Spleen (tissue), 11 donors: ENCODE results near the gene REV3L. TPM values are rescaled to one million over a fixed set of nuclear protein-coding genes. Genes with fewer than 3 reads are reported as not detected.

Source experiments
- DNase-seq: peaks from one replicate; pipeline ENCODE4 v3.0.0-alpha.2; 2020
- H3K27ac ChIP-seq, 8 donors: fragments of 200-600 bp; sonication (generic) in 7 of 8; 1 replicate in 4 of 8; 2 replicates in 4 of 8; pipeline versions ENCODE4 v1.5.0 to v1.8.0; 2016 to 2021; ENCODE audit warnings: inconsistent platforms in 4 of 8, mild to moderate bottlenecking in 4 of 8, moderate library complexity in 1 of 8
- H3K27me3 ChIP-seq, 7 donors: fragments of 200-600 bp; sonication (generic) in 6 of 7; replicated peaks in 1 of 7; 1 replicate in 4 of 7; 2 replicates in 3 of 7; pipeline versions ENCODE4 v1.5.0 to v1.8.0; 2016 to 2021; ENCODE audit warnings: inconsistent platforms in 3 of 7, mild to moderate bottlenecking in 1 of 7
- H3K36me3 ChIP-seq, 6 donors: fragments of 200-600 bp; sonication (generic) in 5 of 6; 1 replicate in 4 of 6; 2 replicates in 2 of 6; pipeline versions ENCODE4 v1.5.0 to v1.8.0; 2016 to 2021; ENCODE audit warnings: inconsistent platforms in 2 of 6
- H3K4me1 ChIP-seq, 6 donors: fragments of 200-600 bp; sonication (generic) in 5 of 6; 1 replicate in 3 of 6; 2 replicates in 3 of 6; pipeline versions ENCODE4 v1.5.0 to v1.8.0; 2016 to 2021; ENCODE audit warnings: inconsistent platforms in 3 of 6
- H3K4me3 ChIP-seq, 8 donors: fragments of 200-600 bp; sonication (generic) in 7 of 8; 1 replicate in 4 of 8; 2 replicates in 4 of 8; pipeline versions ENCODE4 v1.5.0 to v1.8.0; 2016 to 2021; ENCODE audit warnings: inconsistent platforms in 4 of 8, mild to moderate bottlenecking in 4 of 8, moderate library complexity in 2 of 8
- H3K9me3 ChIP-seq, 8 donors: fragments of 200-600 bp; sonication (generic) in 7 of 8; 1 replicate in 4 of 8; 2 replicates in 4 of 8; pipeline versions ENCODE4 v1.5.0 to v1.8.0; 2016 to 2021; ENCODE audit warnings: inconsistent platforms in 4 of 8
- POLR2A ChIP-seq, 3 donors: fragments of 450-650 bp; IDR thresholded peaks; one replicate each; pipeline ENCODE4 v1.5.1; 2017; ENCODE audit warnings: antibody characterized with exemption in 3 of 3, mild to moderate bottlenecking in 1 of 3
- POLR2AphosphoS5 ChIP-seq, 3 donors: sonication (generic); formaldehyde crosslinking; IDR thresholded peaks; one replicate each; pipeline ENCODE4 v1.5.1; 2017; ENCODE audit warnings: antibody characterized with exemption in 3 of 3
- WGBS, 5 donors: extraction: QIAGEN DNeasy Blood & Tissue Kit in 3 of 5; methylation state at CpG; one replicate each; pipeline versions ENCODE4 v1.1.5 to v1.1.7; 2013 to 2018; 5-methylcytosine and 5-hydroxymethylcytosine counted together
- intact Hi-C: fragments of 100-400 bp; cut with DNase I; formaldehyde crosslinking; loops from one replicate; pipeline ENCODE4 v1.15.0; 2023; ENCODE audit warnings: low total_unique reads
- polyA plus RNA-seq, 3 donors: library from polyadenylated mRNA; stranded (reverse); fragments of 200-250 nt; gene quantifications; one replicate each; pipeline ENCODE4 v1.2.1, GENCODE V29; 2013
- total RNA-seq, 7 donors: library from RNA; depleted of rRNA in 3 of 7; stranded (reverse); fragments of >200 nt in 3 of 7; fragmentation: NEBNext Ultra II Directional in 4 of 7; extraction: Animal tissue kit (Norgen Biotek cat#: 25700) in 4 of 7; gene quantifications; one replicate each; pipeline versions ENCODE4 v1.1.0 to v1.2.1, GENCODE V29; 2016 to 2021
- TF ChIP-seq, protein P1 (sequence below), 11 experiments: fragments of 200-600 bp in 7 of 11; fragments of 450-650 bp in 4 of 11; sonication (generic) in 4 of 11; IDR thresholded peaks in 8 of 11; conservative IDR thresholded peaks in 3 of 11; 1 replicate in 7 of 11; 2 replicates in 4 of 11; pipeline versions ENCODE4 v1.4.0 to v1.8.0; 2016 to 2021; ENCODE audit warnings: antibody characterized with exemption in 11 of 11, inconsistent platforms in 4 of 11, mild to moderate bottlenecking in 1 of 11
- donor health status: healthy with polysubstance abuse.
- donor health status: DM: no; HTN: no; CAD: no; lungs with moderate emphysema.
- donor health status: DM: no; HTN: no; CAD: no.
- donor health status: Bipolar disorder and iron deficiency.
- donor health status: healthy.
- donor health status: DM: no; HTN: no; CAD: no.
- donor health status: DM: yes; HTN: yes; CAD: no.

REV3L gene
- total and polyA plus RNA-seq, 10 donors: 7.7 to 60.9 (median 29.8) TPM

DNA sequence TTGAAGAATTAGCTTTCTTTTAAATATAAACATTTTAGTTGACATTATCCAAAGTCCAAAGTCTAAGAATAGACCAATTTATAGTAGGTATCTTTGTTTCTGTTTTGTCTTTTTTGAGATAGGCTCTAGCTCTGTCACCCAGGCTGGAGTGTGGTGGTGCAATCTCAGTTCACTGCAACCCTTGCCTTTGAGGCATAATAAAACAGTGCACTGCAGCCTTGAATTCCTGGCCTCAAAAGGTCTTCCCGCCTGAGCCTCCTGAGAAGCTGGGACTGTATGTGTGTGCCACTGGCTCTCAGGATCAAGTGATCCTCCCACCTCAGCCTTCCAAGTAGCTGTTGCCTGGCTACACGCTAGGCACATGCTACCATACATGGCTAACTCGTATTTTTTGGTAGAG is 135.4 kb downstream of the REV3L start:
- 82 to 99% (median 95%) methylated on average over 3 of the region's 3 CpGs for WGBS, 5 donors
- H3K36me3 ChIP-seq: peaks cover 0 to 100% (median 45%) of the 10 kb centered on the region in 6 donors

DNA sequence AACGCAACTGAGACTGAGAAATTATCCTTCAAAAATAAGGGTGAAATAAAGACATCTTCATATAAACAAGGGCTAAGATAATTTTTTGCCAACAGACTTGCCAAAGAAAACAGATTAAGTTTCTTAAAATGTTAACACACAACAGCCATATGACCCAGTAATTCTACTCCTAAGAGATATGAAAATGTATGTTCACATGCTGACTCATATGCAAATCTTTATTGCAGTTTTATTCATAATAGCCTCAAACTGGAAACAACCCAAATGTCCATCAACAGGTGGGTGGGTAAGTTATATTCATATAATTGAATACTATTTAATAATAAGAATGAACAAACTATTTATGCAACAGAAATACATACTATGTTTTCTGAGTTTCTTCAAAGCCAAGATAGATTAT is 140.1 kb downstream of the REV3L start:
- H3K27ac ChIP-seq: no peak overlapping the region
- H3K36me3 ChIP-seq: peaks cover 0 to 70% (median 23%) of the 10 kb centered on the region in 6 donors
- no peaks in the 10 kb centered on the region for H3K4me1 ChIP-seq
- 83 to 96% (median 90%) methylated on average over 1 of the region's 1 CpG for WGBS, 5 donors
- no peak for TF ChIP-seq POLR2A (IDR thresholded peaks at IDR 0.05)
- no peak for TF ChIP-seq POLR2AphosphoS5 (IDR thresholded peaks at IDR 0.05)
- TF ChIP-seq, protein P1, sequence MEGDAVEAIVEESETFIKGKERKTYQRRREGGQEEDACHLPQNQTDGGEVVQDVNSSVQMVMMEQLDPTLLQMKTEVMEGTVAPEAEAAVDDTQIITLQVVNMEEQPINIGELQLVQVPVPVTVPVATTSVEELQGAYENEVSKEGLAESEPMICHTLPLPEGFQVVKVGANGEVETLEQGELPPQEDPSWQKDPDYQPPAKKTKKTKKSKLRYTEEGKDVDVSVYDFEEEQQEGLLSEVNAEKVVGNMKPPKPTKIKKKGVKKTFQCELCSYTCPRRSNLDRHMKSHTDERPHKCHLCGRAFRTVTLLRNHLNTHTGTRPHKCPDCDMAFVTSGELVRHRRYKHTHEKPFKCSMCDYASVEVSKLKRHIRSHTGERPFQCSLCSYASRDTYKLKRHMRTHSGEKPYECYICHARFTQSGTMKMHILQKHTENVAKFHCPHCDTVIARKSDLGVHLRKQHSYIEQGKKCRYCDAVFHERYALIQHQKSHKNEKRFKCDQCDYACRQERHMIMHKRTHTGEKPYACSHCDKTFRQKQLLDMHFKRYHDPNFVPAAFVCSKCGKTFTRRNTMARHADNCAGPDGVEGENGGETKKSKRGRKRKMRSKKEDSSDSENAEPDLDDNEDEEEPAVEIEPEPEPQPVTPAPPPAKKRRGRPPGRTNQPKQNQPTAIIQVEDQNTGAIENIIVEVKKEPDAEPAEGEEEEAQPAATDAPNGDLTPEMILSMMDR (IDR thresholded peaks at IDR 0.05 in 8 of 11, conservative IDR thresholded peaks at IDR 0.05 in 3 of 11): no peak
- no peaks in the 10 kb centered on the region for H3K27me3 ChIP-seq
- no peak for DNase-seq
- H3K4me3 ChIP-seq: no peak overlapping the region
- no peaks in the 10 kb centered on the region for H3K9me3 ChIP-seq
- intact Hi-C loops: no loop called here

More for the DNA sequence above, 135.4 kb downstream of the REV3L start:
- Histone ChIP-seq H3K4me1 (no peaks in the 10 kb centered on the region), H3K9me3 (no peaks in the 10 kb centered on the region), H3K4me3 (no peak overlapping the region), H3K27ac (no peak overlapping the region), H3K27me3 (no peaks in the 10 kb centered on the region)
- TF ChIP-seq, protein P1 (IDR thresholded peaks at IDR 0.05 in 8 of 11, conservative IDR thresholded peaks at IDR 0.05 in 3 of 11): no peak
- no peak for TF ChIP-seq POLR2A (IDR thresholded peaks at IDR 0.05)
- TF ChIP-seq POLR2AphosphoS5 (IDR thresholded peaks at IDR 0.05): no peak
- intact Hi-C loops: no loop called here
- DNase-seq: no peak

DNA sequence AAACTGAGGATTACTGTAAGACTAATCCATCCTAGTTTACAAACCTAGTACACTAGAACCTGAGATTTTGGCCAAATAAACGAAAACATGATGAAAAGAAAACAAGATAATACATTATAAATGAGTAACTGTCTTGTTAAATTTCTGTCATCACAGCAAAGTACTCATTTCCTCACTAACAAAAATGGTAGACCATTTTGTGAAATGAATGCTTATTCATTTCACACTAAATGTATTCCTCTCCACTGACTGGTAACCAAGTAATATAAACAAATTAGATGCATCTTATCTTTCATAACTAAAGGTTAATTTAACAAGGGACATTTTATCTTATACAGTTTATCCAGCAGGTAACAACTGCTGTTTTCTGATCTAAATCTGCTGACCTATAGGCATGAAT is 143.7 kb downstream of the REV3L start:
- TF ChIP-seq, protein P1 (IDR thresholded peaks at IDR 0.05 in 8 of 11, conservative IDR thresholded peaks at IDR 0.05 in 3 of 11): no peak
- TF ChIP-seq POLR2AphosphoS5 (IDR thresholded peaks at IDR 0.05) (no peak), POLR2A (IDR thresholded peaks at IDR 0.05) (no peak)
- Histone ChIP-seq H3K9me3 (no peaks in the 10 kb centered on the region), H3K27ac (no peak overlapping the region), H3K4me3 (no peak overlapping the region), H3K27me3 (no peaks in the 10 kb centered on the region), H3K36me3 (peaks cover 0 to 50% (median 18%) of the 10 kb centered on the region in 6 donors), H3K4me1 (no peaks in the 10 kb centered on the region)
- DNase-seq: no peak
- intact Hi-C loops: no loop called here
- WGBS, 5 donors: 70 to 85% (median 80%) methylated on average over 1 of the region's 1 CpG

- H3K27me3 ChIP-seq: no peaks in the 10 kb centered on the region
- no peak overlapping the region for H3K27ac ChIP-seq
- intact Hi-C loops: no loop called here
- DNase-seq: no peak
- peaks cover 0 to 48% (median 16%) of the 10 kb centered on the region in 6 donors for H3K36me3 ChIP-seq
- no peak overlapping the region for H3K4me3 ChIP-seq
- no peaks in the 10 kb centered on the region for H3K4me1 ChIP-seq
- WGBS, 5 donors: 61 to 78% (median 74%) methylated on average over 3 of the region's 3 CpGs
- TF ChIP-seq POLR2AphosphoS5 (IDR thresholded peaks at IDR 0.05) (no peak), POLR2A (IDR thresholded peaks at IDR 0.05) (no peak)
- TF ChIP-seq, protein P1 (IDR thresholded peaks at IDR 0.05 in 8 of 11, conservative IDR thresholded peaks at IDR 0.05 in 3 of 11): no peak
- no peaks in the 10 kb centered on the region for H3K9me3 ChIP-seq
Observed at GRCh38 chr6:111338843-111339242, 144.2 kb downstream of the REV3L start.
